ENCODE results near the gene SVOP.
"Not testable (repeated sequence)": the region's sequence is repeated elsewhere in the genome, so short reads cannot be mapped to it uniquely, and the experiment has no call there.

GRCh38 chr12:109028624-109029023, 7.8 kb upstream of the SVOP start:
- TF ChIP-seq, protein P1, sequence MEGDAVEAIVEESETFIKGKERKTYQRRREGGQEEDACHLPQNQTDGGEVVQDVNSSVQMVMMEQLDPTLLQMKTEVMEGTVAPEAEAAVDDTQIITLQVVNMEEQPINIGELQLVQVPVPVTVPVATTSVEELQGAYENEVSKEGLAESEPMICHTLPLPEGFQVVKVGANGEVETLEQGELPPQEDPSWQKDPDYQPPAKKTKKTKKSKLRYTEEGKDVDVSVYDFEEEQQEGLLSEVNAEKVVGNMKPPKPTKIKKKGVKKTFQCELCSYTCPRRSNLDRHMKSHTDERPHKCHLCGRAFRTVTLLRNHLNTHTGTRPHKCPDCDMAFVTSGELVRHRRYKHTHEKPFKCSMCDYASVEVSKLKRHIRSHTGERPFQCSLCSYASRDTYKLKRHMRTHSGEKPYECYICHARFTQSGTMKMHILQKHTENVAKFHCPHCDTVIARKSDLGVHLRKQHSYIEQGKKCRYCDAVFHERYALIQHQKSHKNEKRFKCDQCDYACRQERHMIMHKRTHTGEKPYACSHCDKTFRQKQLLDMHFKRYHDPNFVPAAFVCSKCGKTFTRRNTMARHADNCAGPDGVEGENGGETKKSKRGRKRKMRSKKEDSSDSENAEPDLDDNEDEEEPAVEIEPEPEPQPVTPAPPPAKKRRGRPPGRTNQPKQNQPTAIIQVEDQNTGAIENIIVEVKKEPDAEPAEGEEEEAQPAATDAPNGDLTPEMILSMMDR (IDR thresholded peaks at IDR 0.05), result not testable (repeated sequence)
- TF ChIP-seq POLR2A (IDR thresholded peaks at IDR 0.05), result not testable (repeated sequence)
